GM19395 (cell line): Measurements from ENCODE around the gene BMP7.
"Not testable (repeated sequence)": the region's sequence is repeated elsewhere in the genome, so short reads cannot be mapped to it uniquely, and the experiment has no call there.

Source experiments
- ATAC-seq: cut with Tn5 transposase; IDR thresholded peaks from one replicate; pipeline ENCODE4 v1.9.1; 2021; ENCODE audit warnings: mild to moderate bottlenecking, moderate library complexity; ENCODE audit not compliant: unreplicated experiment

Gene BMP7

DNA sequence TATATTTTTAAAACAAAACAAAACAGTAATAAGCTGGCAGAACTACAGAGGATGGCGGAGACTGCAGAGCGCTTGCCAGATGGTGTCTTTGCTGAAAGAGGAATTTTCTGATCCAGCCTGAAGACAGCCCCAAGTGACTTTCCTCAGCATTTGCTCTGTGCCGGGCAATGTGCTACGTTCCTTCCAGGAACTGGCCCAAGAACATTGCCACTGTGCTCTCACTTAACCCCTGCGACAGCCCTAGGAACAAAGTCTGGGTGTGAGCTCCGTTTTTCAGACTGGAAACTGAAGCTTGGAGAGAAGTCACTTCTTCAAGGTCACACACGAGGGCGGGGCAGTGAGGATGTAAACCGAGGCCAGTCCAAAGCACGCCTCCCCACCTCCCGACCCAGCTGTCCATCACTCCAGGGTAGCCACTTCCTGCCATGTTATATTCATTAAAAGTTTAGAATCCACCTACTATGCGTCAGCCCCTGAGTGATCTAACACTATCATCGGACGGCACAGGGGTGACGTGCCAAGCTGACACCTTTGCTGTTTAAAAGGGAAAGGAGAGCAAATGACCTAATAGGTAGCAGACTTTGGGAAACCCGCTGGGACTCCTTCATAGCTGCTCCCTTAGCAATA lies 22.3 kb upstream of the BMP7 start:
- ATAC-seq = no peak

GRCh38 chr20:57287901-57288300 lies 21.5 kb upstream of the BMP7 start:
- no peak for ATAC-seq

GRCh38 chr20:57287007-57287880 lies 20.8 kb upstream of the BMP7 start:
- ATAC-seq = no peak

- no peak for ATAC-seq
These were observed 17.4 kb upstream of the BMP7 start for GRCh38 chr20:57283860-57284259.

- no peak for ATAC-seq
These were observed 16.4 kb upstream of the BMP7 start for GRCh38 chr20:57282670-57283361.

DNA sequence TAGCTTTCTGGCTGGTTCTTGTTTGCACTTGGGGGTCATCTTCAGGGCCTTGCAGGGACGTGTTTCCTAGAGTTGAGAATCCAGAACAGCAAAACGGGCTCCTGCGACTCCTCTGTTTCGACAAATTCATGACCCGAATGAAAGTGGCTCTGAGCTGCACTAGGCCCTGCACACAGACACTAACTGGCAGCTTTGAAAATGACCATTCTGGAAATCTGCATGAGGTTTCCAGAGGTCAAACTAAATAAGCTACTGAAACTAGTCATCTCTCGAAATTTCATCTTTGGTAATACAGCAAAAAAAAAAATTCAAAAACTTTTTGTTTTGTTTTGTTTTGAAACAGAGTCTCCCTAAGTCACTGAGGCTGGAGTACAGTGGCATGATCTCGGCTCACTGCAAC lies 15.5 kb upstream of the BMP7 start:
- ATAC-seq = no peak

DNA sequence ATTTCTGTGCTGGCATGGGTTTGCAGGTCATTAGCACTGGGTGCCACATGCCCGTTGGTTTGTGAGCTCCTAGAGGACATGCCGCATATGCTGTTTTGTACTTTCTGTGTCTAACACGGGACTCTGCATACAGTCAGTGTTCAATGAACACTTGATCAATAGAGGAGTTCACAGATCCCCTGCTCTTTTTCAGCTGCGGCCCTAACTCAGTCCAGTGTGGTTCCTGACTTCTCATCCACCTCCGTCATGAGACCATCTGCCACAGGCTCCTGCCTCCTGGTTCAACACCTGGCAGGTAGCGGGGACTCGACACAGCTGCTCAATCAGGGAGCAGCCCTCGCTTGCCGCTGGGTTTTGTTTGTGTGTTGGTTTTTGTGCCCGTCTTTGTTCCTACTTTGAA lies 13.8 kb upstream of the BMP7 start:
- ATAC-seq = no peak

GRCh38 chr20:57279548-57279947 lies 13.1 kb upstream of the BMP7 start:
- ATAC-seq = not testable (repeated sequence)

- ATAC-seq = no peak
These were observed 12.0 kb upstream of the BMP7 start for GRCh38 chr20:57278457-57278856.

DNA sequence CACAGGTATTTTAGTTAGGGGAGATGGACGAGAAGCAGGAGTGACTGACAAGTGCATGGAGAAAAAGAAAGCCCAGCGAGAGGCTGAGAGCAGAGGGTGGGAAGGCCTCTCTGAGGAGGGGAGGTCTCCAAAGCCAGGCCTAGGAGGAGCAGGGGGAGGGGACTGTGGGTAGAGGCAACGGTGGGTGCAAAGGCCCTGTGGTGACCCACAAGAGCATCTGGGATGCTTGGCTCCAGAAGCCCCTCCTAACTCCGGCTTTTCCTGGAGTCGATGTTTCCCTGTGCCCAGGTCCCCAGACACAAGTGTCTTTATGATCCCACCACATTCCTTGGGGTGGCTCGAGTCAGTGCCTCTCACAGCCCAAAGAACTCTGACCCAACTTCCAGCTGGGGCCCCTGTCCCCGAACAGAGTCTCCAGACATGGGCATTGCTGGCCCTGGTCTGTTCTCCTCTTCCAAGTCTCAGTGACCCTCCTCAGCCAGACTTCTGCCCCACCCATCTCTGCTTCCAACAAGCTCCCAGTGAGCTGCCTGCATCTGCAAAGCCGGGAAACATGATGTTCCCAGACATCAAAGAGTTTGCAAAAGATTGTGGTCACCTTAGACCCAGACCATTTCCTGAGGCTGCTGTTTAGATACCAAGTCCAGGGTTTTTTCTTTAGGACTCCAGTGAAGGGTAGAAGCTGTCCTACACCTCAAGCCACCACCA lies 11.1 kb upstream of the BMP7 start:
- ATAC-seq = no peak

GRCh38 chr20:57276221-57276620 lies 9.8 kb upstream of the BMP7 start:
- no peak for ATAC-seq

GRCh38 chr20:57275813-57276212 lies 9.4 kb upstream of the BMP7 start:
- no peak for ATAC-seq

DNA sequence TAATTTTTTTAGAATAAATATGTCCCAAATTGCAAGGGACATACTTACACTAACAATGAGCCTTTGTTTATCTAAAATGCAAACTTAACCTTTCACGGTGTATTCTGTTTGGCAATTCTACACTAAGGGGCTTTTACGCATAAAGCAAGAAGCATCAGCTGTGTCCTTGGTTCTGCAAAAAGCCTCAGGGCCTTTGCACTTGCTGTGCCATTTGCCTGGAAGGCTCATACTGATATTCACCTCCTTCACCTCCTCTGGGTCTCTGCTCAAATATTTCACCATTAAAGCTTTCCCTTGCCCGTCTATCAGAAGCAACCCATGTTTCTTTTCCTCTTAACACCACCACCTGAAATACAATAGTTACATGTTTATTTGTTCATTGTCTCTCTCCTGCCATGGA lies 8.9 kb upstream of the BMP7 start:
- no peak for ATAC-seq

DNA sequence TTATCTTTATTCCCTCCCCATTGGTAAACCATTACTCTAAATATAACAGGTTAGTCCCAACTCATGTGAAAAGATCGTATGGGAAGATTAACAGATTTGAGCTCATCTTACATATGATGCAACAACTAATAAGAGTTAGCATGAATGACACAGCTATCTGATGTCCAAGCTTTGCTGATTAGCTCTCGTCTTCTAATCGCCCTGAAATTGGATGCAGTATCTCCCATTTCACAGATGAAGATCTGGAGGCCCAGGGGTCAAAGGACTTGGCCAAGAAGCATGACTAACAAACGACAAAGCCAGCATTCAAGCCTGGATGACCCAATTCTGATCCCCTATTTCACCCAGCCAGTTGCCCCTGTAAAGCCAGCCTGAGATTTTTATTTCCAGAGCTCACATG lies 8.4 kb upstream of the BMP7 start:
- no peak for ATAC-seq

GRCh38 chr20:57274299-57274698 lies 7.9 kb upstream of the BMP7 start:
- ATAC-seq = no peak

- no peak for ATAC-seq
These were observed 6.6 kb upstream of the BMP7 start for GRCh38 chr20:57272883-57273535.

DNA sequence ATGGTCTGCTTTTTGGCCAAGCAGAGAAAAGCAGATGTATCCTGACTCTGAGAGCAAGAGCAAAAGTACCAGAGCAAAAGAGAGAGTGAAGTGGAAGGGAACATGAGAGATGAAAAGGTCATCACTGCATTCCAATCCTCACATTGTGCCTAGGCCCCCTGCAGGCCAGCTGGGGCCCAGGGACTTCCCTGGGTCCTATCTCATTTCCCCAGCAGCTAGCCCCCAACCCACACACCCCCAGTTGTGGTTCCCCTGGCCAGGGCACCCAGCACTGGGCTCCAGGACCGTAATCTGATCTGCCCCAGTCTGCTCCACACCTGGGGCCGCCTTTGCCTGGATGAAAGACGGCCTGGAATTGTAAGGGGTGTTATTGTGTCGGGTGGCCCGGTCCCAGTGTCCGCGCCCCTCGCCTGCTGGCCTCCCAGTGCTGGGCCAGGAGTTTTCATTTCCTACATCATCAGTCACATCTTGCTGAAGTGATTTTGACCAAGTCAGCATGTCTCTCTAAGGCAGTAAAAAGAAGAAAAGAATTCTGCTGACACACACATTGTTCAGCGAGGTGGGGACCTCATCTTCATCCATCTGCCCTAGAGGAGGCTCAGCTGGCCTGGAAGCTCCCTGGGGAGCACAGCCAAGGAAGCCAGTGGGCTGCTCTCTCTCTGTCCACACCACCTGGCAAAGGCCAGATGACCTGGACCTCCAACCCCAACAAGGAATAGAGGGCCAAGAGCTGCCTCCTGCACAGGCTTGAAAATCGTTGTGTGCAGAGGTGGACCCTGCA lies 4.0 kb upstream of the BMP7 start:
- ATAC-seq = no peak

DNA sequence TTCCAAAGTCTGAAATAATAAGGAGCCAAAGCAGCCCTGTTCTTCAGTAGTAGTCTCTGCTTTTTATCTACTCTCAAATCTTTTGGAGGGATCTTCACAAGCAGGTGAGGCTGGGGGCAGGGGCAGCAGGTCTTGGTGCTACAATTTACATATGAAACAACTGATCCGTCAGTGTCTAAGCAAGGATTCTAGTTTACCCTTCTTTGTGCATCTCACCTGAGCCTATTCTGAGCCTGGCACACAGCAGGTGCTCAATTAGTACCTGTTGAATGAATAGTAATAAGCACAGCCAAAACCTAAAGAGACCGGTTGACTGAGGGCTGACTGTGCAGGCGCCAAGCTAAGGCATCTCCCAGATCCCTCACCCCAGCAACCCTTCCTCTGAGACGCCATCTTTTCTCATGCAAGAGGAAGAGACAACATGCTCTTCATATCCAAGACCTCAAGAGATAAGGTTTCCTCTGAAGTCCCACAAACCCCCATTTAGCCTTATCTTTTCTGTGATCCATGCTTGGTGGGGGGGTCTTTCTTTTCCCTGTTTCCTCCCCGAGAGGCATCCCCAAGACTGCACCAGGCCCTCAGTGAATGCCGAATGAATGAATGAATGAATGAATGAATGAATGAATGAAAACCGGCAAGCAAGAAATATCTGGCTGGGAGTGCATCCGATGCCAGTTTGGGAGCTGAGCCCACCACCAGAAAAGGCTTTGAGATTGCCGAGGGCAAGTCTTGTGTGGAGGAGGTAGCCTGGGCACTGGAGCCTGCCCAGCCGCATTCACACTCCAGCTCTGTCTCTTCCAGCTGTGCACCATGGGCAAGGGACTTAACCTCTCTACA lies 2.9 kb upstream of the BMP7 start:
- no peak for ATAC-seq

DNA sequence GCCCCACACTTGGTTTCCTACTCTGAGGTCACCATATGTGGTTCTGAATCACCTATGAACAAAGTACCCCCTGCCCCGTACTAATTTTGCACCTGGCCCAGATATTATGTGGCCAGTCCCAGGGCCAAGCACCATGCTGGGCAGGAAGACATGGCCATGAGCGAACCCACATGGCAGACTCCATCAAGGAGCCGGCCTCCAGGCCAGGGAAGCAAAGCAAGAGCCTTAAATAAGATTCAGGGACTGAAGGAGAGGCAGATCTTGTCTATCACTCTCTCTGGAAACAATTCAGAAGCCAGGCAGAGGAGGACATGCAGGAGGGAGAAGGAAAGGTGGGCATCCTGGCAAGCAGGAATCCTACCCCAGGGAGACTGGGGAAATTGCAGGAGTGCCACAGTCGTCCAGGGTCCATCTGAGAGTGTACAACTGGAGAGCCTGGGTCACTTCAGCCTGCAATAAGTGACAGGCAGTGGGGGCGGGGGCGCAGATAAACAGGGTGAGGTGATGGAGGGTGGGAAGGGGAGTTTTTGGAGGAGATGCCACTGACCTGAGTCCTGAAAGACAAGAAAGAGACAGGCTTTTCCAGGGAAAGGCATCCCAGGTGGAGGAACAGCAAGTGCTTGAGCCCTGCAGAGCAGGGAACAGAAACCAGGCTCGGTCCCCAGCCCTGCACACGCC lies 2.1 kb upstream of the BMP7 start:
- ATAC-seq = no peak
